Esophagus squamous epithelium (tissue), 4 donors: ENCODE results near the gene TAS2R13.

Source experiments
- POLR2A ChIP-seq, 4 donors: fragments of 450-650 bp; IDR thresholded peaks; one replicate each; pipeline ENCODE4 v1.6.1; 2017; ENCODE audit warnings: antibody characterized with exemption in 4 of 4, mild to moderate bottlenecking in 4 of 4, moderate library complexity in 3 of 4
- TF ChIP-seq, protein P1 (sequence below), 6 experiments: fragments of 450-650 bp in 4 of 6; fragments of 200-600 bp in 2 of 6; sonication (generic) in 2 of 6; IDR thresholded peaks; one replicate each; pipeline ENCODE4 v1.5.1; 2016 to 2019; ENCODE audit warnings: antibody characterized with exemption in 6 of 6, mild to moderate bottlenecking in 4 of 6, moderate library complexity in 4 of 6

GRCh38 chr12:10891937-10892336 lies 17.4 kb downstream of the TAS2R13 start:
- TF ChIP-seq, protein P1, sequence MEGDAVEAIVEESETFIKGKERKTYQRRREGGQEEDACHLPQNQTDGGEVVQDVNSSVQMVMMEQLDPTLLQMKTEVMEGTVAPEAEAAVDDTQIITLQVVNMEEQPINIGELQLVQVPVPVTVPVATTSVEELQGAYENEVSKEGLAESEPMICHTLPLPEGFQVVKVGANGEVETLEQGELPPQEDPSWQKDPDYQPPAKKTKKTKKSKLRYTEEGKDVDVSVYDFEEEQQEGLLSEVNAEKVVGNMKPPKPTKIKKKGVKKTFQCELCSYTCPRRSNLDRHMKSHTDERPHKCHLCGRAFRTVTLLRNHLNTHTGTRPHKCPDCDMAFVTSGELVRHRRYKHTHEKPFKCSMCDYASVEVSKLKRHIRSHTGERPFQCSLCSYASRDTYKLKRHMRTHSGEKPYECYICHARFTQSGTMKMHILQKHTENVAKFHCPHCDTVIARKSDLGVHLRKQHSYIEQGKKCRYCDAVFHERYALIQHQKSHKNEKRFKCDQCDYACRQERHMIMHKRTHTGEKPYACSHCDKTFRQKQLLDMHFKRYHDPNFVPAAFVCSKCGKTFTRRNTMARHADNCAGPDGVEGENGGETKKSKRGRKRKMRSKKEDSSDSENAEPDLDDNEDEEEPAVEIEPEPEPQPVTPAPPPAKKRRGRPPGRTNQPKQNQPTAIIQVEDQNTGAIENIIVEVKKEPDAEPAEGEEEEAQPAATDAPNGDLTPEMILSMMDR (IDR thresholded peaks at IDR 0.05): no peak
- no peak for TF ChIP-seq POLR2A (IDR thresholded peaks at IDR 0.05)
